Thoracic aorta endothelial cell (primary cell): ENCODE measurements around the gene RERE. TPM values are rescaled to one million over a fixed set of nuclear protein-coding genes. Genes with fewer than 3 reads are reported as not detected.

ENCODE experiments used
- small RNA-seq: library from RNA; depleted of rRNA; stranded (forward); fragments of <200 nt; gene quantifications from one replicate; pipeline ENCODE3, GENCODE V24; 2012
- total RNA-seq: library from RNA; depleted of rRNA; stranded (reverse); fragments of >200 nt; gene quantifications from 2 replicates; pipeline ENCODE4 v1.2.3, GENCODE V29; 2012

The RERE gene
- total RNA-seq, result 55.8 and 94.8 TPM in 2 replicates

DNA sequence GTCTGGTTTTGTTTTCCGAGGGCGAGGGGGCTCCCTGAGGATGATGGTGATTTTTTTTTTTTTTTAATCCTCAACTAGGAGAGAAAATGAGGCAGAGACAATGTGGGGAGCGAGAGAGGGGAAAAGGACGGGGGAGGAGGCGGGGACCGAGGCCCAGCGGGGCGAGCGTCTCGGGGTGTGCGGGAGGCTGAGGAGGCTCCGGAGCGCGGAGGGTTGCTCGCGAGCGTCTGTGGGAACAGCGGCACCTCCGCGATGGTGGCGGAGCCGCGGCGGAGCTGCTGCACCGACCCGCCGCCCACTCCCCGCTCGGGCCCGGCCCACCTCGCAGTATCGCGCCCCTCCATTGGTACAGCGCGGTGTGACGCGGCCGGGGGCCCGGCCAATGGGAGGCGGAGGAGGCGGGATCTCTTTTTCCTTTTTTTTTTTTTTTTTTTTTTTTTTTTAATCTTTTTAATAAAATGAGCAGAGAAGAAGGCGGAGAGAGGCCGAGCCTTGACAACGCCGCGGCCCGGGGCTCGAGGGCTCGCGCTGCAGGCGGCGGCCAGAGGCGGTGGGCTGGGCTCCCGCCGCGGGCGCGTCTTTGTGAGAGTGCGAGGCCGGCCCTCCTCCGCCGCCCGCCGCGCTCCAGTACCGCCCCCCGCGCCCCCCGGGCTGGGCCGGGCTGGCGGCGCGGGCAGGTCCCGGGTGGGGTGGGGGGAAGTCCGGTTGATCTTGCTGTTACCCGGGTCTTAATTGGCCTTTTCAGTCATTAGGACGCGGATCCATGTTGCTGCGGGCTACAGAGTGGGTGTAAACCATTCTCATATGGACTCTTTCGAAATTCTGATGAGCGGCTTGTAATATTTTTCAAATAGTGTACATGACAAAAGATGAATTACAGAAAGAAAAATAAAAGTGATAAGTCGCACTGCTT, at the start of gene RERE:
Gene RERE, minus strand, starts transcription at position 229 of the 913 bp plus-strand sequence.

DNA sequence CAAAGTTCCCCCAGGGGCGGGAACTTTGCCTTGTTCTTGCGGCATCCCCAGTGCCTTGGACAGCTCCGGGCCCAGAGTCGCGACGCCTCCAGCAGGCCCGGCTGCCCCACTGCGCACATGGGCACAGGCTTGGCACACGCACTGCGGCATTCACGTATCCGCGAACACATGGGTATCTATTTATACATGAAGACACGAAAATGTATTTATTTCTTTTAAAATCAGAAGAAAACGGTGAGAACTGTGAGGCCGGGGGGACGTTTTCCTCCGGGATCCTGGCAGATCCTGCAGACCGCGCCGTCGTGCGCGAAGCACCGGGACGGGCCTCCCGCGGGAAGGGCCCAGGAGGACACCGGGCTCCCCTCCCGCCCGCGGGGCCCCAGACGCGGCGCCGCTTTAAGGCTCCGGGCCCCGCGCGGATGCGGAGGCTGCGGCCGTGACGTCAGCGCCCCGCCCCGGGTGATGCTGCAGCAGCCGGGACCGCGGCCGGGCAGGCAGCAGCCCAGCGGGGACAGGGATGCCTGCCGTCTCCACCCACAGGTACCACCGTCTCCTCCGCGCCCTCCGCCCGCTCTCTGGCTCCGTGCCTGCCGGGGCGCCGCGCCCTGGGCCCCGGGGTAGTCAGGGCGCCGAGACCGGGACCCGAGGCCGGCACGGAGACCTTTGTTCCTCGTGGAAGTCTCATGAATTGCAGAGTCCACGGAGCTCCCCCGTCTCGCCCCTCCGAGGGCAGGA, 499.6 kb downstream of the RERE start, which contains the start of gene SLC45A1:
Gene SLC45A1, plus strand, starts transcription at position 468 of the 735 bp plus-strand sequence. CDS start 6,216 bp downstream, outside the sequence.

Small RNA genes within 50 kb of the gene (small RNA-seq; reads per million reads assigned to genes)
- not detected for gene MIR6728
- gene RF00019, result not detected
- gene RF00599, result not detected

Other genes with a start within 250 kb of the RERE start
- gene ENO1, start 61.0 kb upstream of the RERE start, total RNA-seq, result 2,302 and 2,573 TPM in 2 replicates
- gene CA6, start 128.2 kb upstream of the RERE start, total RNA-seq, result not detected in 2 replicates
- gene SLC2A7, start 208.8 kb upstream of the RERE start, total RNA-seq, result not detected in 2 replicates